ENCODE measurements around the gene STK17B. TPM values are rescaled to one million over a fixed set of nuclear protein-coding genes. Genes with fewer than 3 reads are reported as not detected.

Gene STK17B
- total and polyA plus RNA-seq, 2 of the 13 experiments (the other 11 are each of a cell fraction or from before 2014, with no cell fraction given) = 1.6 to 4.5 TPM

DNA sequence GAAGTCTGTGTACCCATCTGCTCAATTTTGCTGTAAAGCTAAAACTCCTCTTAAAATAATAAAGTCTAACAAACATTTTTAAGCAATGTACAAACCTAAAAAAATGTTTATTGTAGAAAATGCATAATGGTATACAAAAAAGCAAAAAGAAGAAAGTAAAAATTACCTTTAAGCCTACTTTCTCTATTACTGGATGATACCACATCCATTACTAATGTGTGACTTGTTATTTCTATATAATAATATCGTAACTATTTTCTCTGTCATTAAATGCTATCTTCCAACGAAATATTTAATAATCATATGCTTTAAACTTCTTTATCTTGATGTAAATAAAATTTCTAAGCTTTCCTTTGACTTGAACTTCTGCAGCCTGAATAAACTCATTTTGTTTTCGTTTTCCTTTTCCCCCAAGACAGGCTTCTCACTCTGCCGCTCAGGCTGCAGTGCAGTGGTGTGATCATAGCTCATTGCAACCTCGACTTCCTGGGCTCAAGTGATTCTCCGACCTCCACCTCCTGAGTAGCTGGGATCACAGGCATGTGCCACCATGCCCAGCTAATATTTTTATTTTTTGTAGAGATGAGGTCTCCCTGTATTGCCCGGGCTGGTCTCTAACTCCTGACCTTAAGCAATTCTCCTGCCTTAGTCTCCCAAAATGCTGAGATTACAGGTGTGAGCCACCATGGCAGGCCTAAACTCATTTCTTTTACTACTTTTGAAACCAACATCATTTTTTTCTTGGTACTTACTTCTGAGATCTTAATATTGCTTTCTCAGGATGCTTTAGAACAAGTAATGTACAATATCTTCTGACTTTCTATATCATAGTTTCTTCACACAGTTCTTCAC lies 84.6 kb downstream of the STK17B start (continued):
- TF ChIP-seq, protein P1, sequence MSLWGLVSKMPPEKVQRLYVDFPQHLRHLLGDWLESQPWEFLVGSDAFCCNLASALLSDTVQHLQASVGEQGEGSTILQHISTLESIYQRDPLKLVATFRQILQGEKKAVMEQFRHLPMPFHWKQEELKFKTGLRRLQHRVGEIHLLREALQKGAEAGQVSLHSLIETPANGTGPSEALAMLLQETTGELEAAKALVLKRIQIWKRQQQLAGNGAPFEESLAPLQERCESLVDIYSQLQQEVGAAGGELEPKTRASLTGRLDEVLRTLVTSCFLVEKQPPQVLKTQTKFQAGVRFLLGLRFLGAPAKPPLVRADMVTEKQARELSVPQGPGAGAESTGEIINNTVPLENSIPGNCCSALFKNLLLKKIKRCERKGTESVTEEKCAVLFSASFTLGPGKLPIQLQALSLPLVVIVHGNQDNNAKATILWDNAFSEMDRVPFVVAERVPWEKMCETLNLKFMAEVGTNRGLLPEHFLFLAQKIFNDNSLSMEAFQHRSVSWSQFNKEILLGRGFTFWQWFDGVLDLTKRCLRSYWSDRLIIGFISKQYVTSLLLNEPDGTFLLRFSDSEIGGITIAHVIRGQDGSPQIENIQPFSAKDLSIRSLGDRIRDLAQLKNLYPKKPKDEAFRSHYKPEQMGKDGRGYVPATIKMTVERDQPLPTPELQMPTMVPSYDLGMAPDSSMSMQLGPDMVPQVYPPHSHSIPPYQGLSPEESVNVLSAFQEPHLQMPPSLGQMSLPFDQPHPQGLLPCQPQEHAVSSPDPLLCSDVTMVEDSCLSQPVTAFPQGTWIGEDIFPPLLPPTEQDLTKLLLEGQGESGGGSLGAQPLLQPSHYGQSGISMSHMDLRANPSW (CRISPR knock-in tag; IDR thresholded peaks at IDR 0.05; ENCODE audit: borderline replicate concordance) = no peak
- TF ChIP-seq ZSCAN30 (CRISPR knock-in tag; IDR thresholded peaks at IDR 0.05) (no peak), KAT2B (IDR thresholded peaks at IDR 0.05; ENCODE audit: borderline replicate concordance, low read depth, low read length) (no peak), ONECUT2 (CRISPR knock-in tag; IDR thresholded peaks at IDR 0.05) (no peak), FOXM1 (CRISPR knock-in tag; IDR thresholded peaks at IDR 0.05) (no peak), TMF1 (CRISPR knock-in tag; IDR thresholded peaks at IDR 0.05; ENCODE audit: low read depth) (no peak), KDM5B (CRISPR knock-in tag; IDR thresholded peaks at IDR 0.05; ENCODE audit: borderline replicate concordance) (no peak), ZNF430 (CRISPR knock-in tag; IDR thresholded peaks at IDR 0.05) (no peak), NFE2 (CRISPR knock-in tag; IDR thresholded peaks at IDR 0.05) (no peak)
- TF ChIP-seq, protein P2, sequence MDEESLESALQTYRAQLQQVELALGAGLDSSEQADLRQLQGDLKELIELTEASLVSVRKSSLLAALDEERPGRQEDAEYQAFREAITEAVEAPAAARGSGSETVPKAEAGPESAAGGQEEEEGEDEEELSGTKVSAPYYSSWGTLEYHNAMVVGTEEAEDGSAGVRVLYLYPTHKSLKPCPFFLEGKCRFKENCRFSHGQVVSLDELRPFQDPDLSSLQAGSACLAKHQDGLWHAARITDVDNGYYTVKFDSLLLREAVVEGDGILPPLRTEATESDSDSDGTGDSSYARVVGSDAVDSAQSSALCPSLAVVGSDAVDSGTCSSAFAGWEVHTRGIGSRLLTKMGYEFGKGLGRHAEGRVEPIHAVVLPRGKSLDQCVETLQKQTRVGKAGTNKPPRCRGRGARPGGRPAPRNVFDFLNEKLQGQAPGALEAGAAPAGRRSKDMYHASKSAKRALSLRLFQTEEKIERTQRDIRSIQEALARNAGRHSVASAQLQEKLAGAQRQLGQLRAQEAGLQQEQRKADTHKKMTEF (CRISPR knock-in tag; IDR thresholded peaks at IDR 0.05) = no peak

Data from HepG2 (cell line).